Activated CD4-positive, alpha-beta T cell treated with anti-CD3 and anti-CD28 coated beads for 48 hours (primary cell): Measurements from ENCODE around the gene ORMDL2.
"Not testable (repeated sequence)": the region's sequence is repeated elsewhere in the genome, so short reads cannot be mapped to it uniquely, and the experiment has no call there.

Experiments used
- DNase-seq: peaks from one replicate; pipeline ENCODE4 v3.0.0-alpha.2; 2020

ORMDL2 gene

DNA sequence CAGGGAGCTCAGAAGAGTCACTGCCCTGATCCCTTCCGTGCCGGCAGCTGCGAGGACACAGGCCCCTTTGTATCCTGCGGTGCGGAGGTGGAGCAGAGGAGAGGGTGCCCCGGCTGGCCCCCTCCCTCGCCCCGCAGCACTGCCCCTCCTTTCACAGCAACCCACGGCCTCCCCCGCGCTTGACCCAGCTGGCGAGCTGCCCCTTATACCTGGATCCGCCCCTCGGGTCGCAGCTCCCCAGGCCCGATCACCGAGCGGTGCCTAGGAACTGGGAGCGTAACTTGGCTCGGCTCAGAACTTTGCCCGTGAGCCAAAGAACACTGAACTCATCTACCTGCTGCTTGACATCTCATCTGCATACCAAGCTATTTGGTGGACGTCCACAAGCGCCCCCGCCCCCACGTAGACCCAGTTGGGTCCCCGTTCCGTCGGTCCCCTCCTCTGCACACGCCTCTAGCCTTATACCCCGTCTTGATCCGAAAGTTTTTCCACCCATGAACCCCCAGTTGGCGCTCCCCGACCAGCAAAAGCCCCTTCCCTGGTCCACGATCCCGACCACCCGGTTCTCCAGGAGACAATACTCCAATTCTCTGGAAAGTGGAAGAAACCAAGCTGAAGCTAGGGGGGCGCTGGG is 12.2 kb downstream of the ORMDL2 start:
- peak; percentile 42 for DNase-seq

GRCh38 chr12:55830601-55831446 is 13.0 kb downstream of the ORMDL2 start:
- DNase-seq: peak; percentile 68

DNA sequence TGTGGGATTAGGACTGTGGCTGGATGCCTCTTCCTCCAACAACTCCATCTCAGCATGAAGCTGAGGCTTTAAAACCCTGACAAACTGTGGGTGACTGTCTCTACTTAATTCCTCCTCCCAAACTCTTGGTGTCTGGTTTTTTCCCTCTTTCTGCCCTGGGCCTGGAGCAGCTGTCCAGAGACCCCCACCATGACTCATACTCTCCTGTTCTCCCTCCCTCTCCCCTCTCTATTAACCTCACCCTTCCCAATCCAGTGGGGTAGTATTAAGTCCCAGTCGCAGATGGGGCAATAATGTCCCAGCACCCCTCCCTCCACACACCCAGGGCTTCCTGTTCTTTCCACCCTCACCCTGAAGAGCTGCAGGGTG is 13.6 kb downstream of the ORMDL2 start:
- no peak for DNase-seq

GRCh38 chr12:55833056-55833455 is 15.2 kb downstream of the ORMDL2 start:
- DNase-seq: no peak

GRCh38 chr12:55834400-55834799 is 16.6 kb downstream of the ORMDL2 start:
- DNase-seq: not testable (repeated sequence)

GRCh38 chr12:55838361-55838760 is 20.5 kb downstream of the ORMDL2 start:
- no peak for DNase-seq

DNA sequence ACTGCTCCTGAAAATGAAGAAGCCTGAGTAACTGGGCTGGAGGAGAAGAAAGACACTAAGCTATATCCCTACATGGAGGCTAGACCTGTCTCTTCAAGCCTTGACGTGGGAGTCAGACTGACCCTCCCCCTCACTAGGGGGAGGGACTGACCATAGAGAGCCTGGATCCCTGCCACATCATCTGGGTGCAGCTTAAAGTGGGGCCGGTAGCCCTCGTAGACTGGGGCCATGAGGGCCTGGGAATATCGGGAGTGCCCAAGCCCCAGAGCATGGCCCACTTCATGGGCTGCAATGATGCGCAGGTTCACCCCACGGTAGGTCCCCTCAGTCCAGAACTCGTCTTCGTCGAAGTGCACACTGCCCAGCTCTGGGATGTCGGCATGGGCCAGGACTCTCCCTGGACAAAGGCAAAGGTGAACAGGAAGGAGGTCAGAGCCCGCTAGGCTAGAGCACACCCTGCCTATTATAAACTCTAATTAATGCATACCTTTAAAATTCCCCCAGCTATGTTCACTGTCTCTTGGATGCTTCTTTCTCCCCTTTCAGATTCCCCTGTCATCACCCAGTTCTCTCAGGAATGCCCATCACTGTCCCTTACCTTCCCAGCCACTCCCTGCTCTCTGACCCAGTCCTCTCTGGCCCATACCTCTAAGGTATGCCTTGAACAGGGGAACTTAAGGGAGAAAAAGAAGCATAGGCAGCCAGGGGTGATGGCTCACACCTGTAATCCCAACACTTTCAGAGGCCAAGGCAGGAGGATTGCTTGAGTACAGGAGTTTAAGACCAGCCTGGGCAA is 21.7 kb downstream of the ORMDL2 start:
- DNase-seq: no peak

DNA sequence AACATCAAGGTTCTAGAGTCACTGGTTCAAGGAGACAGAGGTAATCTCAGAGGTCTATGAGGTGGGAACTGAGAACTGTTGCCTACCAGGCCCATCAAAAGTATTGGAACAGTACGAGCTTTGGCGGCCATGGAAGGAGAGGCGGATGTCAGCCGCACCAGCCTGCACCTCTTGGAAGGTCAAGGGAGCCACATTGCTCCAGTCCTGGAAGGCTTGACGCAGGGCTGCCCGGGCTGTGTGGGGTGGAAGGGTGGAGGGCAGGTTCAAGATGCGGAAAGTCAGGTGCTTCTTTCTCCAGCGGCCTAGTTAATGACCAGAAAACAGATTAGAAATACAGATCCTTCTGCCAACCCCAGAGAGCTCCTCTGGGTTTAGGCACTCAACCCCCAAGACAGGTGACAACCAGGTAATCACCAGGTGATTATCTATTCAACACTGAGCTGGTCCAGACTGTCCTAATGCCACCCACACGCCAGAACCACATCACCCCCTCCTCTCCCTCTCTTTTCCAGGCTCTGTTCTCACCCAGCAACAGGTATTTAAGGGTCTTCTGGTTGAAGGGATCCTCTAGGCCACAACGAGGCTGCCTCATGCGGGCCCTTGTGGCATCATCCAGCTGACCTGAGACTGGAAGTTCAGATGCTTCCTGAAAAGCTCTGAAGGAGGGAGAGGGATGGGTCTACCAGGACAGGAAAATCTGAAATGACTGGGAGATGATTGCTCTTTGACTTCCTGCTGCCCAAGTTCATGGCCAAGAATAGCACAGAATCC is 22.9 kb downstream of the ORMDL2 start:
- no peak for DNase-seq

GRCh38 chr12:55842681-55843429 is 25.0 kb downstream of the ORMDL2 start, which contains the start of gene MMP19:
Gene MMP19 (minus strand): TSS chr12:55842936. CDS start chr12:55842830, 106 bp downstream.
- no peak for DNase-seq

DNA sequence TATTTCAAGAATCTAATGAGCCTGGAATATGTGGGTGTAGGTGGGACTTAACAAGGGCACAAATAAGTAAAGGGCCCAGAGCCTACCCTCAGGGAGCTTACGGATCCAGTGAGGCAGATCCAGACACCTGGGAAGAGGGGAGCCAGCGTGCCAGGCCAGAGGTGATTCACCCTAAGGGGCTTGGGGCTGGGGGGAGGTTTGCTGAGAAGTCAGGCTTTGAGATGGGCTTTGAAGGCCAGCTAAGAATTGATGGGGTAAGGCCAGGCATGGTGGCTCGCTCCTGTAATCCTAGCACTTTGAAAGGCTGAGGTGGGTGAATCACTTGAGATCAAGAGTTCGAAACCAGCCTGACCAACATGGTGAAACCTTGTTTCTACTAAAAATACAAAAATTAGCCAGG is 25.6 kb downstream of the ORMDL2 start:
- DNase-seq: no peak

GRCh38 chr12:55844961-55845360 is 27.1 kb downstream of the ORMDL2 start:
- DNase-seq: no peak

- no peak for DNase-seq
These were observed 27.5 kb downstream of the ORMDL2 start for GRCh38 chr12:55845361-55845760.

DNA sequence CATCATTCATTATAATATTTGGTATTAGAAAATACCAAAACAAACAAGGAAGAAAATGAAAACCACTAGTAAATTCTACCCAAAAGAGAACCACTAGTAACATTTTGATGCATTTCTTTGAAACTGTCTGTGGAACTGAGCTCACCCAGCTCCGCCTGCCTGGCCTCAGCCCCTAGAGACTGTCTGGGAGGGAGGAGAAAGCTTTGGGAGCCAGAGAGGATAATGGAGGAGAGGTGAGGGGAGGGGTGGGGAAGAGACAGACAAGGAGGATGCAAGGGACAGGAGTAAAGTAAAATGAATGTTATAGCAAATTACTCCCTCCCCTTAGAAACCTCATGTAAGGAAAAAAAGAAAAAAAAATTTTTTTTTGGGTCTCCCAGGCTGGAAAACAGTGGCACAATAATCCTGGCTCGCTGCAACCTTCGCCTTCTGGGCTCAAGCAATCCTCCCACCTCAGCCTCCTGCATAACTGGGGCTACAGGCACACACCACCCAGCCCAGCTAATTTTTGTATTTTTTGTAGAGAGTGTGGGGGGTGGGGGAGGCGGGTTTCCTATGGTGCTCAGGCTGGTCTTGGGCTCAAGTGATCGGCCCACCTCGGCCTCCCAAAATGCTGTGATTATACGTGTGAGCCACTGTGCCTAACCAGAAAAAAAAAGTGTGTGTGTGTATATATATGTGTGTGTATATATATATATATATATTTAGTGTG is 28.1 kb downstream of the ORMDL2 start:
- no peak for DNase-seq

DNA sequence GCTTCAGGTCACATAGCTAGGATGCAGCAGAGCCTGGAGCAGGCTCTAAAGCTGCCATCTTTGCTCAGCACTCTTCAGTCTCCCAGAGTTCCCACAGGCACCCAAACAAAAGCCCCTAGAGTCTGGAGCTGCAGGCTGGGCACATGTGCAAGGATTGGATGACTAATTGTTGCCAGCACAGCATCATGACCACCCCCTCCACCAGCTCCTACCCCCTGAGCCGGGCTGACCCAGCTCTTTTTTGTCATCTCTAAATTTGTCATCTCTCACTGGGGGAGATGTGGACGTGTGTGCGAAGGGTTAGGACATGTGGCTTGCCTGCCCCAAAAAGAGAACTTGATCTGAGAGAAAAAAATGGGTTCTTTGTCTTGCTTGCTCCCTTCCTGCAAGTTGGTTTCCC is 29.2 kb downstream of the ORMDL2 start:
- peak; percentile 53 for DNase-seq

- peak; percentile 15 for DNase-seq
These were observed 29.9 kb downstream of the ORMDL2 start for GRCh38 chr12:55847603-55848291.

DNA sequence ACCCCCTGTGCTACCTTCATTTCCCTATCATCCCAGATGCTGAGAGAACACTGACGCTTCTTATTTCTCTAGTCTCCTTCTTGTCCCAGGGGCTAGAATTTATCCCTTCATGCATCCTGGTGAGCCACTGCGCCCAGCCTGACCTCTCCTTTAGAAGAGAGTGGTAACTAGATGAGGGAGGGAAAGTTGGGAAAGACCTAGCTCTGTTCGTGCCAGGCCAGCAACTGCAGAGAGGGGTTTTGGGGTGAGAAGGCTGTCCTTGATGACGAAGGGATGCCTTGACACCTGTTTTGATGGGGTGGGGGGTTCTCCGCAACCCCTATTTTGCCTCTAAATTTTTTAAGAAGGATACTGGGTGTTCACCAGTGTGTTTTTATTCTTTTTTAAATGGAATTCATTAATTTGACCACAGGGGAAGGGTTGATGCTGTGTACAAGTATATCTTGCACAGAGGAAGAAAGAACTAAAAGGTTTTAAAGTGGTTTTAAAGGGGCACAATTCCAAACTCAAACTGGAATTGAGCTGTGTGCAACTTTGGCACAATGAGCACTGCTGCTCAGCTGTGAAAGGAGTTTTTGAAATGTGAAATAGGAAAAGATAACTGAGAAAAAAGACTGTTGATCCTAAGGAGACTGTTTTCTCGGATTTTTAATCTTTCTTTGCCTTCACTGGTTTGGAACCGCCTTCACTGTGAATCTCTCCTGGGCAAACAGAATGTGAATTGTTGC is 31.9 kb downstream of the ORMDL2 start:
- DNase-seq: no peak

- no peak for DNase-seq
These were observed 32.6 kb downstream of the ORMDL2 start for GRCh38 chr12:55850401-55850800.

DNA sequence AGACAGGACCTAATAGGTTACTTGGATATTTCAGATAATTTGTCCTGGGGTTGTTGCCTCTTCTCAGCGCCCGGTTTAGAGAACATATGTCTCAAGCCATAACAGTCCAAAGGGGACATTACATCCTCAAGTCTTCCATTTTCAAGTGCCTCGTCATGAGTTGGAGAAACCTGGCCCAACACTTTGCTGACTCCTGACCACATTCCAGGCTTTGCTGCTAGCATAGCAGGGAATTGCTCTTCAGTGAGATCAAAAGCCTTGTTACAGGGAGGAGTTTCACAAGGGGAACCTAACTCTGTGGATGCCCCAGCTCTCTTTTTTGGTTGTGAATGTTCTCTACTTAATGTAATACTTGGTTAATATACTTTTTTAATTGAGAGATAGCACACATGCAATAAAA is 33.1 kb downstream of the ORMDL2 start:
- DNase-seq: no peak

DNA sequence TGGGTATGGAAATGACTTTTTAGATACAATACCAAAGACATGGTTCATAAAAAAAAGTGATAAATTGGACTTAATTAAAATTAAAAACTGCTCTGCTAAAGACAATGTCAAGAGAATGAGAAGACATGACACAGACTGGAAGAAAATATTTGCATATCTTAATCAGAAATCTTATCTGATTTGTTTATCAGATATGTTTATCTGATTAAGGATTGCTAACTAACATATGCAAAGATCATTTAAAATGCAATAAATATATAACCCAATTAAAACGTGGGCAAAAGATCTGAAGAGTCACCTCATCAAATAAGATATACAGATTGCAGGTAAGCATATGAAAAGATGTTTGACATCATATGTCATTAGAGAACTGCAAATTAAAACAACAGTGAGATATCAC is 34.9 kb downstream of the ORMDL2 start:
- DNase-seq: no peak

DNA sequence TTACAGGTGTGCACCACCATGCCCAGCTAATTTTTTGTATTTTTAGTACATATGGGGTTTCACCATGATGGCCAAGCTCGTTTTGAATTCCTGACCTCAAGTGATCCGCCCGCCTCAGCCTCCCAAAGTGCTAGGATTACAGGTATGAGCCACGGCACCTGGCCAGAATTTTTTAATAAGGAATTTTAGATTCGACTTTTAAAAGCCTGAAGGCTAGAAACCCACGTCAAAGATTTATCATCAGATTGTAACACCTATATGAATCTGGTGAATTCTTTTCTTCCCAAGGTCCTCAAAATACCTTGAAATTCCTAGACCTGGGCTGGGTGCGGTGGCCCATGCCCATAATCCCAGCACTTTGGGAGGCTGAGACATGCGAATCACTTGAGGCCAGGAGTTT is 43.6 kb downstream of the ORMDL2 start:
- DNase-seq: no peak
